A673 (cell line): ENCODE data around the gene CNDP1.

Experiments used
- EZH2 ChIP-seq: fragments of 200-600 bp; sonication (generic); IDR thresholded peaks from 2 replicates; pipeline ENCODE4 v1.6.1; 2017; ENCODE audit warnings: borderline replicate concordance, low read depth, mild to moderate bottlenecking, mixed read lengths, antibody characterized with exemption, low read length; ENCODE audit not compliant: poor library complexity, severe bottlenecking
- TF ChIP-seq, protein P1 (sequence below): fragments of 300-800, 200-600 bp; sonication (generic); conservative IDR thresholded peaks from 2 replicates; pipeline ENCODE4 v1.5.1; 2017; ENCODE audit warnings: low read depth, mild to moderate bottlenecking, antibody characterized with exemption, low read length, moderate library complexity, mixed read lengths

GRCh38 chr18:74551452-74551851, 17.2 kb downstream of the CNDP1 start:
- no peak for TF ChIP-seq EZH2
- TF ChIP-seq, protein P1, sequence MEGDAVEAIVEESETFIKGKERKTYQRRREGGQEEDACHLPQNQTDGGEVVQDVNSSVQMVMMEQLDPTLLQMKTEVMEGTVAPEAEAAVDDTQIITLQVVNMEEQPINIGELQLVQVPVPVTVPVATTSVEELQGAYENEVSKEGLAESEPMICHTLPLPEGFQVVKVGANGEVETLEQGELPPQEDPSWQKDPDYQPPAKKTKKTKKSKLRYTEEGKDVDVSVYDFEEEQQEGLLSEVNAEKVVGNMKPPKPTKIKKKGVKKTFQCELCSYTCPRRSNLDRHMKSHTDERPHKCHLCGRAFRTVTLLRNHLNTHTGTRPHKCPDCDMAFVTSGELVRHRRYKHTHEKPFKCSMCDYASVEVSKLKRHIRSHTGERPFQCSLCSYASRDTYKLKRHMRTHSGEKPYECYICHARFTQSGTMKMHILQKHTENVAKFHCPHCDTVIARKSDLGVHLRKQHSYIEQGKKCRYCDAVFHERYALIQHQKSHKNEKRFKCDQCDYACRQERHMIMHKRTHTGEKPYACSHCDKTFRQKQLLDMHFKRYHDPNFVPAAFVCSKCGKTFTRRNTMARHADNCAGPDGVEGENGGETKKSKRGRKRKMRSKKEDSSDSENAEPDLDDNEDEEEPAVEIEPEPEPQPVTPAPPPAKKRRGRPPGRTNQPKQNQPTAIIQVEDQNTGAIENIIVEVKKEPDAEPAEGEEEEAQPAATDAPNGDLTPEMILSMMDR, result no peak
